H9 (cell line): ENCODE results near the gene RTP2. TPM values are rescaled to one million over a fixed set of nuclear protein-coding genes. Genes with fewer than 3 reads are reported as not detected.

ENCODE experiments used
- DNase-seq: peaks from one replicate; pipeline ENCODE4 v3.0.0-alpha.2; 2017
- H2AFZ ChIP-seq: one replicate; pipeline ENCODE4 v1.6.1; 2013; ENCODE audit warnings: mild to moderate bottlenecking, low read length, control low read depth, moderate library complexity
- H2AK5ac ChIP-seq: 2 replicates; pipeline ENCODE4 v1.6.1; 2013; ENCODE audit warnings: low read length, control low read depth, mixed read lengths; ENCODE audit not compliant: insufficient read length
- H2BK120ac ChIP-seq: one replicate; pipeline ENCODE4 v1.6.1; 2013; ENCODE audit warnings: low read depth, mild to moderate bottlenecking, low read length, control low read depth, inconsistent platforms; ENCODE audit not compliant: poor library complexity, severe bottlenecking
- H2BK12ac ChIP-seq: 2 replicates; pipeline ENCODE4 v1.6.1; 2013; ENCODE audit warnings: low read length, control low read depth, mixed read lengths, low read depth; ENCODE audit not compliant: insufficient read length
- H2BK15ac ChIP-seq: 2 replicates; pipeline ENCODE4 v1.6.1; 2013; ENCODE audit warnings: low read depth, low read length, control low read depth
- H2BK20ac ChIP-seq: one replicate; pipeline ENCODE4 v1.6.1; 2013; ENCODE audit warnings: low read depth, mild to moderate bottlenecking, low read length, control low read depth, inconsistent platforms; ENCODE audit not compliant: poor library complexity, severe bottlenecking
- H2BK5ac ChIP-seq: 2 replicates; pipeline ENCODE4 v1.6.1; 2013; ENCODE audit warnings: low read length, control low read depth, mixed read lengths; ENCODE audit not compliant: insufficient read length
- H3K14ac ChIP-seq: 2 replicates; pipeline ENCODE4 v1.6.1; 2013; ENCODE audit warnings: low read length, control low read depth; ENCODE audit not compliant: insufficient read depth
- H3K18ac ChIP-seq: 2 replicates; pipeline ENCODE4 v1.6.1; 2013; ENCODE audit warnings: low read depth, mild to moderate bottlenecking, mixed read lengths, low read length, control low read depth; ENCODE audit not compliant: insufficient read length
- H3K23ac ChIP-seq: 2 replicates; pipeline ENCODE4 v1.6.1; 2013; ENCODE audit warnings: low read length, control low read depth, mixed read lengths, low read depth; ENCODE audit not compliant: insufficient read length
- H3K23me2 ChIP-seq: 2 replicates; pipeline ENCODE4 v1.6.1; 2013; ENCODE audit warnings: low read depth, mild to moderate bottlenecking, mixed read lengths, low read length, control low read depth; ENCODE audit not compliant: insufficient read length, poor library complexity, severe bottlenecking
- H3K27ac ChIP-seq: 2 replicates; pipeline ENCODE4 v1.5.1; 2013; ENCODE audit warnings: low read length, control low read depth, mixed read lengths, low read depth; ENCODE audit not compliant: insufficient read length
- H3K27me3 ChIP-seq: 2 replicates; pipeline ENCODE4 v1.6.1; 2013; ENCODE audit warnings: low read length, control low read depth, inconsistent platforms; ENCODE audit not compliant: insufficient read depth
- H3K4ac ChIP-seq: 2 replicates; pipeline ENCODE4 v1.6.1; 2013; ENCODE audit warnings: low read depth, mild to moderate bottlenecking, control low read depth, inconsistent platforms, low read length, moderate library complexity
- H3K4me1 ChIP-seq: 2 replicates; pipeline ENCODE4 v1.6.1; 2013; ENCODE audit warnings: low read length, control low read depth, inconsistent platforms; ENCODE audit not compliant: insufficient read depth
- H3K4me2 ChIP-seq: 2 replicates; pipeline ENCODE4 v1.6.1; 2013; ENCODE audit warnings: low read length, control low read depth, mixed read lengths; ENCODE audit not compliant: insufficient read length, insufficient read depth
- H3K56ac ChIP-seq: 2 replicates; pipeline ENCODE4 v1.6.1; 2013; ENCODE audit warnings: low read depth, mild to moderate bottlenecking, mixed read lengths, low read length, control low read depth; ENCODE audit not compliant: insufficient read length
- H3K79me1 ChIP-seq: 2 replicates; pipeline ENCODE4 v1.6.1; 2013; ENCODE audit warnings: low read depth, mild to moderate bottlenecking, moderate library complexity, low read length, control low read depth, inconsistent platforms; ENCODE audit not compliant: insufficient read depth, poor library complexity, severe bottlenecking
- H3K79me2 ChIP-seq: 2 replicates; pipeline ENCODE4 v1.6.1; 2013; ENCODE audit warnings: low read length, control low read depth, inconsistent platforms; ENCODE audit not compliant: insufficient read depth
- H3K9ac ChIP-seq: 2 replicates; pipeline ENCODE4 v1.6.1; 2013; ENCODE audit warnings: low read length, control low read depth, mixed read lengths; ENCODE audit not compliant: insufficient read length; ENCODE audit errors: extremely low read depth
- H3K9me3 ChIP-seq: one replicate; pipeline ENCODE4 v1.6.1; 2013; ENCODE audit warnings: low read depth, low read length, inconsistent platforms; ENCODE audit not compliant: control insufficient read depth
- H3T11ph ChIP-seq: one replicate; pipeline ENCODE4 v1.6.1; 2013; ENCODE audit warnings: mild to moderate bottlenecking, low read length, control low read depth, inconsistent platforms
- H4K20me1 ChIP-seq: one replicate; pipeline ENCODE4 v1.6.1; 2013; ENCODE audit not compliant: control insufficient read depth, insufficient read length, insufficient read depth
- H4K5ac ChIP-seq: 2 replicates; pipeline ENCODE4 v1.6.1; 2013; ENCODE audit warnings: low read depth, mild to moderate bottlenecking, mixed read lengths, low read length, control low read depth; ENCODE audit not compliant: insufficient read length
- H4K8ac ChIP-seq: replicated peaks from 2 replicates; pipeline ENCODE4 v1.6.1; 2013; ENCODE audit warnings: low read length, control low read depth, mixed read lengths, low read depth; ENCODE audit not compliant: insufficient read length
- H4K91ac ChIP-seq: 2 replicates; pipeline ENCODE4 v1.6.1; 2013; ENCODE audit warnings: low read depth, mild to moderate bottlenecking, moderate library complexity, mixed read lengths, low read length, control low read depth; ENCODE audit not compliant: insufficient read length
- H3K27ac Mint-ChIP-seq, 3 experiments: 2 replicates in 2 of 3; 3 replicates in 1 of 3; pipeline ENCODE4 v1.8.0; 2020 to 2021; ENCODE audit warnings: mixed read lengths in 3 of 3, mild to moderate bottlenecking in 1 of 3, moderate library complexity in 1 of 3
- H3K27me3 Mint-ChIP-seq: 2 replicates; pipeline ENCODE4 v1.8.0; 2021; ENCODE audit warnings: low read depth, mild to moderate bottlenecking, moderate library complexity, mixed read lengths
- H3K36me3 Mint-ChIP-seq, 3 experiments: 2 replicates in 2 of 3; 3 replicates in 1 of 3; pipeline ENCODE4 v1.8.0; 2020 to 2021; ENCODE audit warnings: low read depth in 3 of 3, mixed read lengths in 3 of 3; ENCODE audit not compliant: insufficient read depth in 1 of 3
- H3K4me1 Mint-ChIP-seq, 2 experiments: 2 replicates each; pipeline ENCODE4 v1.8.0; 2020; ENCODE audit warnings: mixed read lengths in 2 of 2
- H3K4me3 Mint-ChIP-seq, 2 experiments: 2 replicates in 1 of 2; 3 replicates in 1 of 2; pipeline ENCODE4 v1.8.0; 2020 to 2021; ENCODE audit warnings: mild to moderate bottlenecking in 2 of 2, mixed read lengths in 2 of 2, moderate library complexity in 1 of 2
- H3K9me3 Mint-ChIP-seq, 2 experiments: 2 replicates in 1 of 2; 3 replicates in 1 of 2; pipeline ENCODE4 v1.8.0; 2020; ENCODE audit warnings: mild to moderate bottlenecking in 2 of 2, mixed read lengths in 2 of 2, moderate library complexity in 1 of 2
- CTCF ChIP-seq: fragments of 200-600 bp; sonication (generic); conservative IDR thresholded peaks from 3 replicates; pipeline ENCODE4 v1.8.0; 2021; ENCODE audit warnings: antibody characterized with exemption, mild to moderate bottlenecking
- WGBS: extraction: QIAGEN DNeasy Blood & Tissue Kit; methylation state at CpG from one replicate; pipeline ENCODE4 v1.1.7; 2013; ENCODE audit warnings: missing lambda C conversion rate, low lambda C conversion rate, mixed read lengths; ENCODE audit not compliant: insufficient read length; ENCODE audit errors: extremely low coverage; 5-methylcytosine and 5-hydroxymethylcytosine counted together
- total RNA-seq: library from RNA; stranded (reverse); gene quantifications from 2 replicates; pipeline ENCODE4 v1.2.1, GENCODE V29; 2021

RTP2 gene
- total RNA-seq, 1 experiment from 2014 or later = not detected

DNA sequence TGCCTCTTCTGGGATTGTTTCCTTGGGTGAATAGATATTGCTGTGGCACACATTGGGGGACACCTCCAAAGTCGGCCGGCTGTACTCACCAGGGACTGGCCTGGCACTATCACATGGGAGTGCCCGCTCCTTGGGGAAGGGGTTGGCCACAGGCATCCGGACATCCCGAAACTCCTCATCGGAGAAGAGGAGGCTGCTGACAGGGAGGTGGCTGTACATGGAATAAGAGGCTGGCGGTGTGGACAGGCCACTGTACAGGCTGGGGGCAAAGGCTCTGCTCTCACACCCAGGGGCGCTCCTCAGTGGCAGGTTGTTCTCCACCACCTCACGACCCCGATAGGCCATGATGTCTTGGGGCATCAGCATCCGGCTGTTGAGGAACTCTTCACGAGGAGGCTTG, 27.2 kb upstream of the RTP2 start:
- peaks cover 5 to 76% (median 75%) of the 10 kb centered on the region in 3 experiments for H3K36me3 Mint-ChIP-seq
- Histone ChIP-seq H3T11ph (no peak overlapping the region), H3K9ac (no peak overlapping the region), H3K18ac (no peak overlapping the region), H2BK12ac (no peak overlapping the region), H2BK15ac (no peak overlapping the region), H2AFZ (no peak overlapping the region), H3K27me3 (no peaks in the 10 kb centered on the region), H4K20me1 (no peaks in the 10 kb centered on the region), H3K23me2 (no peaks in the 10 kb centered on the region), H3K14ac (no peak overlapping the region), H4K5ac (no peak overlapping the region), H3K56ac (no peak overlapping the region), H3K79me1 (no peaks in the 10 kb centered on the region), H4K91ac (no peak overlapping the region), H4K8ac (no peak overlapping the region), H3K27ac (no peak overlapping the region), H2BK120ac (no peak overlapping the region), H3K4me1 (no peaks in the 10 kb centered on the region), H3K4me2 (no peak overlapping the region), H3K4ac (no peak overlapping the region), H2BK20ac (no peak overlapping the region), H2BK5ac (no peak overlapping the region), H2AK5ac (no peak overlapping the region), H3K79me2 (no peaks in the 10 kb centered on the region), H3K23ac (no peak overlapping the region), H3K9me3 (no peaks in the 10 kb centered on the region)
- DNase-seq = no peak
- no peaks in the 10 kb centered on the region for H3K27me3 Mint-ChIP-seq
- TF ChIP-seq CTCF = no peak
- H3K9me3 Mint-ChIP-seq = no peaks in the 10 kb centered on the region; a peak in 1 of 5 replicates
- H3K27ac Mint-ChIP-seq = no peak overlapping the region
- no peaks in the 10 kb centered on the region for H3K4me1 Mint-ChIP-seq
- no peak overlapping the region for H3K4me3 Mint-ChIP-seq
- no CpG with 5 or more reads among the region's 12 CpGs for WGBS
